Osteoblast (primary cell): ENCODE results near the gene FLCN. TPM values are rescaled to one million over a fixed set of nuclear protein-coding genes. Genes with fewer than 3 reads are reported as not detected.
A peak's percentile ranks its signal among the peaks of the same experiment; 100 is the strongest.

ENCODE experiments used
- DNase-seq: peaks from one replicate; pipeline ENCODE4 v3.0.0; 2011; ENCODE audit warnings: low spot score, mixed read lengths; ENCODE audit not compliant: insufficient read length; ENCODE audit errors: missing footprints
- H2AFZ ChIP-seq: 2 replicates; pipeline ENCODE4 v1.6.0; 2011; ENCODE audit warnings: mild to moderate bottlenecking, low read length
- H3K27ac ChIP-seq: 2 replicates; pipeline ENCODE4 v1.5.1; 2011; ENCODE audit warnings: mild to moderate bottlenecking, low read depth, low read length, moderate library complexity
- H3K27me3 ChIP-seq: 2 replicates; pipeline ENCODE4 v1.6.0; 2012; ENCODE audit warnings: mild to moderate bottlenecking, control low read depth, inconsistent platforms, low read length, moderate library complexity; ENCODE audit not compliant: insufficient read depth
- H3K36me3 ChIP-seq: 2 replicates; pipeline ENCODE4 v1.5.1; 2011; ENCODE audit warnings: mild to moderate bottlenecking, low read length, control low read depth, moderate library complexity; ENCODE audit not compliant: insufficient read depth
- H3K4me1 ChIP-seq: 2 replicates; pipeline ENCODE4 v1.5.1; 2011; ENCODE audit warnings: mild to moderate bottlenecking, low read length, control low read depth, moderate library complexity; ENCODE audit not compliant: insufficient read depth
- H3K4me2 ChIP-seq: 2 replicates; pipeline ENCODE4 v1.6.0; 2011; ENCODE audit warnings: mild to moderate bottlenecking, low read length; ENCODE audit not compliant: insufficient read depth
- H3K4me3 ChIP-seq: fragments of 200-600 bp; sonication (generic); 3 replicates; pipeline ENCODE4 v1.5.1; 2012; ENCODE audit warnings: mild to moderate bottlenecking, low read length, inconsistent platforms; ENCODE audit not compliant: insufficient read depth
- H3K79me2 ChIP-seq: 2 replicates; pipeline ENCODE4 v1.6.0; 2012; ENCODE audit warnings: mild to moderate bottlenecking, low read length, control low read depth, inconsistent platforms; ENCODE audit not compliant: insufficient read depth
- H3K9me3 ChIP-seq: 2 replicates; pipeline ENCODE4 v1.5.1; 2011; ENCODE audit warnings: low read depth, low read length, control low read depth
- H4K20me1 ChIP-seq: 2 replicates; pipeline ENCODE4 v1.6.0; 2012; ENCODE audit warnings: mild to moderate bottlenecking, low read length, control low read depth; ENCODE audit not compliant: insufficient read depth
- total RNA-seq: library from RNA; depleted of rRNA; stranded (reverse); fragments of >200 nt; gene quantifications from 2 replicates; pipeline ENCODE4 v1.2.3, GENCODE V29; 2012
- TF ChIP-seq, protein P1 (sequence below): IDR thresholded peaks from 2 replicates; pipeline ENCODE4 v1.5.1; 2011; ENCODE audit warnings: mild to moderate bottlenecking, low read depth, low read length, moderate library complexity; ENCODE audit errors: extremely low read depth

FLCN gene
- total RNA-seq, 1 donor = 174 TPM

DNA sequence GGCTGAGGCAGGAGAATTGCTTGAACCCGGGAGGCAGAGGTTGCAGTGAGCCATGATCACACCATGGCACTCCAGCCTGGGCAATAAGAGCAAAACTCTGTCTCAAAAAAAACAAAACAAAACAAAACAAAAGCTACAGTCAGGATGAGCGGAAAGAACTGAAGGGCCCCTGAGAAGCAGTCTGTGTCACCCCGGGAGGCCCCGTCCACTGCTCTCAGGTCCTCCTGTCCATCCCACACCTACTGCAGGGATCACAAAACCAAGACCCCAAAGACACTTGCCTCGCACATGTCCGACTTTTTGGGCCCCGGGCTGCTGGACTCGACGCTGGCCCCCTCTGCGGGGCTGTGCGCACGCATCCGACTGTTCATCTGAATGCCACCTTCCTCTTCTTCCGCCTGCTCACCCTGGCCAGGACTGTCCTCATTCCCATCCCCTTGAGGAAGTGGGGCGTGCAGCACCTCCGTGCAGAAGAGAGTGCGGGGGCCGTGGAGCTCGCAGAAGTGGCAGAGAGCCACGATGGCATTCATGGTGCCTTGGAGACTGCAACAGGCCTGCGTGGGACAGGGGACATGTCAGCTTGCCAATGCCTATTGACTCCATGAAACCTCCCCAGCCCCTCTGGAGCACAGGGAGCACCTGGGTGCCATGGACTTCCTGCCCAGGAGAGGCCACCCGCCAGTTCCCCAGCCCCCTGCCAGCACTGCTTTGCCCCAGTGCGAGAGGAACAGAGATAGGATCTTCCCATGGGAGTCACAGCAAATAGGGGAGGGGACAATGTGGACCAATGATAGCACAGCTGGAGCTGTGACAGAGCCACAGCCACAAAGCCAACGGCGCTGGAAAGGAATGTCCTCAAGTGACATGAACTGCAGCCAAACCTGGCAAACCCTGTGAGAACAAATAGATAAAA lies 9.1 kb downstream of the FLCN start:
- Histone ChIP-seq H4K20me1 (peaks cover 14% of the 10 kb centered on the region), H3K9me3 (no peaks in the 10 kb centered on the region), H3K79me2 (peaks cover 87% of the 10 kb centered on the region), H3K36me3 (peaks cover 84% of the 10 kb centered on the region), H3K27me3 (no peaks in the 10 kb centered on the region), H2AFZ (no peak overlapping the region), H3K27ac (no peak overlapping the region), H3K4me1 (no peaks in the 10 kb centered on the region), H3K4me3 (no peak overlapping the region), H3K4me2 (no peak overlapping the region)
- TF ChIP-seq, protein P1, sequence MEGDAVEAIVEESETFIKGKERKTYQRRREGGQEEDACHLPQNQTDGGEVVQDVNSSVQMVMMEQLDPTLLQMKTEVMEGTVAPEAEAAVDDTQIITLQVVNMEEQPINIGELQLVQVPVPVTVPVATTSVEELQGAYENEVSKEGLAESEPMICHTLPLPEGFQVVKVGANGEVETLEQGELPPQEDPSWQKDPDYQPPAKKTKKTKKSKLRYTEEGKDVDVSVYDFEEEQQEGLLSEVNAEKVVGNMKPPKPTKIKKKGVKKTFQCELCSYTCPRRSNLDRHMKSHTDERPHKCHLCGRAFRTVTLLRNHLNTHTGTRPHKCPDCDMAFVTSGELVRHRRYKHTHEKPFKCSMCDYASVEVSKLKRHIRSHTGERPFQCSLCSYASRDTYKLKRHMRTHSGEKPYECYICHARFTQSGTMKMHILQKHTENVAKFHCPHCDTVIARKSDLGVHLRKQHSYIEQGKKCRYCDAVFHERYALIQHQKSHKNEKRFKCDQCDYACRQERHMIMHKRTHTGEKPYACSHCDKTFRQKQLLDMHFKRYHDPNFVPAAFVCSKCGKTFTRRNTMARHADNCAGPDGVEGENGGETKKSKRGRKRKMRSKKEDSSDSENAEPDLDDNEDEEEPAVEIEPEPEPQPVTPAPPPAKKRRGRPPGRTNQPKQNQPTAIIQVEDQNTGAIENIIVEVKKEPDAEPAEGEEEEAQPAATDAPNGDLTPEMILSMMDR = no peak
- peak; percentile 76 for DNase-seq

DNA sequence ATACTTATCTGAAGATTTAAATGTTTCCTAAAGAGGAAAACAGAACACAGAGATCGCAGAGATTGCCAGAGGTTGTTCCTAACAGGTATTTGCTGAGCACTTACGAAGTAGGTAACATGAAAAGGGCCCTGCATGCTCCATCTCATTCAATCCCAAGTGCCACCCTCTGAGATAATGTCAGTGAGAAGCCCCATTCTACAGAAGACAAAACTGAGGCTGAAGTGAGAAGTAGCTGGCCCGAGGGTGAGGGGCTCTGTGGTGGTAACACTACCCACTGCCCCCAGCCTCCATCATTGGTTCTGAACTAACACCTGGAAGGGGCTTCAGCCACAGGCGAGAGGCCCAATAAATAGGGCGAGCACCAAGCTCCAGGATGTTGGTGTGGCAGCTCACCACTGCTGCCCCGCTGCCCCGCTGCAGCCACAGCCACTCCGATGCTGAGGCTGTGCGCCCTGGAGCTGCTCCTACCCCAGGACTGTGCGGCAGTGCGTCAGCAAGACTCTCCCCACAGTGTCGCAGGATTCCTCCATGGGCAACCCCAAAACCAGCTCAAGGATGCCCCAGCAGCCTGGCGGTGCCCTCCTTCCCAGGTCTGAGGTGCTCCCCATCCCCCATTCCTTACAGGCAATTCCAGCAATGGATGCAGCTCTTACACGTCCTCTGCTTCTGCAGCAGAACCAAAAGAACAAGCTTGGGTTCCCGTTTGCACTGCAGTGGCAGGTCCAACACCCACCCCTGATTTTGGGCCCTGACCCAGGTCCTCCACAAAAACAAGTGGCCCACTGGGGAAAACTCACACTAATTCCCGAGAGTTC lies 10.3 kb downstream of the FLCN start:
- Histone ChIP-seq H3K27ac (no peak overlapping the region), H4K20me1 (peaks cover 9% of the 10 kb centered on the region), H3K4me1 (no peaks in the 10 kb centered on the region), H3K9me3 (no peaks in the 10 kb centered on the region), H2AFZ (no peak overlapping the region), H3K36me3 (peaks cover 84% of the 10 kb centered on the region), H3K4me2 (no peak overlapping the region), H3K79me2 (peaks cover 85% of the 10 kb centered on the region), H3K27me3 (no peaks in the 10 kb centered on the region), H3K4me3 (no peak overlapping the region)
- DNase-seq = peak; percentile 53
- TF ChIP-seq, protein P1 = no peak

DNA sequence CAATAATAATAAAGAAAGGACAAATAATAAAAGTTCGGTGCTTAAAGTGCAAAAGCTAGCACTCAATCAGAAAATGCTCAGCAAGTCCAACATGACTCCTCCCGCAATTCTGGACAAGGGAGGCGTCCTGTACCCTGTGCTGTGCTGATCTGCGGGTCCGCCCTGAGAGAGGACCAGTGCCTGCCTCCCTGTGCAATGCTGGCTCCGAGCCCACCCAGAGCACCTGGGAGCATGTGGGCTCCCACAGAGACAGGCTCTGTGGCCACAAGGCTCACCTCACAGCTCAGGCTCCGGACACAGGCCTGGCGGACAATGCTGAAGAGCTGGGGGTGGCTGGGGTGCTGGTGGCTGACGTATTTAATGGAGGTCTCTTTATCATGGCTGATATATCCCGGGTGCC lies 11.1 kb downstream of the FLCN start:
- Histone ChIP-seq H3K27me3 (no peaks in the 10 kb centered on the region), H3K4me3 (no peak overlapping the region), H3K4me2 (no peak overlapping the region), H4K20me1 (peaks cover 15% of the 10 kb centered on the region), H3K36me3 (peaks cover 85% of the 10 kb centered on the region), H3K9me3 (no peaks in the 10 kb centered on the region), H3K4me1 (no peaks in the 10 kb centered on the region), H2AFZ (no peak overlapping the region), H3K27ac (no peak overlapping the region), H3K79me2 (peaks cover 85% of the 10 kb centered on the region)
- TF ChIP-seq, protein P1 = no peak
- DNase-seq = peak; percentile 11

DNA sequence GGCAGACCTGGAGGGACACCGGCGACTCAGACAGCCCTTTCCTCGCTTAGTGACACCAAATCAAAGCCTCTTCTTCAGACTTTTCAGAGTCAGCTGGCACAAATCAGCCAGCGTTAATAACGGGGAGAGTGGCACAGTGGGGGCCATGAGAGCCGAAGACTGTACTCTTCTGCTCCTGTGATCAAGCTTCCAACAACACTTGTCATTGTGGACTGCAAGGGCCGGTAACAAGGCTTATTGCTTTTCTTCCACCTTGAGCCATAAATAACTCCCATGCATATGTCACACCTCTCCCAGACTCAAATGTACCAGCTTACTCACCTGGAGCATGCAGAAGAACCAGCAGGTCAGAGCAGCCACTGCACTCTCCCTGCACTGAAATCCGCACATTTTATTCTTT lies 12.8 kb downstream of the FLCN start:
- TF ChIP-seq, protein P1 = no peak
- H4K20me1 ChIP-seq = peaks cover 19% of the 10 kb centered on the region
- H3K9me3 ChIP-seq = no peaks in the 10 kb centered on the region
- peak; percentile 13 for DNase-seq
- no peak overlapping the region for H2AFZ ChIP-seq
- H3K4me1 ChIP-seq = no peaks in the 10 kb centered on the region
- H3K27ac ChIP-seq = no peak overlapping the region
- peaks cover 80% of the 10 kb centered on the region for H3K79me2 ChIP-seq
- no peak overlapping the region for H3K4me2 ChIP-seq
- peaks cover 88% of the 10 kb centered on the region for H3K36me3 ChIP-seq
- H3K27me3 ChIP-seq = no peaks in the 10 kb centered on the region
- no peak overlapping the region for H3K4me3 ChIP-seq
